Measurements from ENCODE around the gene FRS3.

GRCh38 chr6:41778895-41779294 lies 805 bp downstream of the FRS3 start:
- TF ChIP-seq EZH2 (IDR thresholded peaks at IDR 0.05; ENCODE audit: low read length, unreplicated experiment) = no peak
- TF ChIP-seq EZH2phosphoT487 (IDR thresholded peaks at IDR 0.05; ENCODE audit: borderline replicate concordance, low read length) = no peak

Measured in PC-3 (cell line).